ENCODE data around the gene UMODL1. TPM values are rescaled to one million over a fixed set of nuclear protein-coding genes. Genes with fewer than 3 reads are reported as not detected.

UMODL1 gene
- total RNA-seq, 1 experiment from 2014 or later: not detected

- TF ChIP-seq CTCF (IDR thresholded peaks at IDR 0.05; ENCODE audit: unreplicated experiment): no peak
- CTCF ChIA-PET: interaction anchor here (0.6 to 1.5 kb wide), 3 partner anchors 13 to 473 kb away, joined by 4 read pairs; no protein-coding TSS in a partner anchor
- Mint-ChIP-seq H3K27ac (ENCODE audit: unreplicated experiment) (no peak overlapping the region), H3K4me3 (ENCODE audit: low read depth, unreplicated experiment) (no peak overlapping the region), H3K36me3 (ENCODE audit: insufficient read depth, unreplicated experiment) (no peaks in the 10 kb centered on the region), H3K27me3 (ENCODE audit: unreplicated experiment) (peaks cover 15% of the 10 kb centered on the region), H3K9me3 (ENCODE audit: low read depth, unreplicated experiment) (no peaks in the 10 kb centered on the region), H3K4me1 (ENCODE audit: low read depth, unreplicated experiment) (no peaks in the 10 kb centered on the region)
- BruUV-seq (replicated peaks): no TSS peak
- intact Hi-C loops (cut with micrococcal nuclease; ENCODE audit: unreplicated experiment): no loop called here
- no peak for DNase-seq
These were observed 14.3 kb downstream of the UMODL1 start for GRCh38 chr21:42085246-42086077.

GRCh38 chr21:42086969-42087368 lies 15.9 kb downstream of the UMODL1 start:
- H3K27me3 Mint-ChIP-seq (ENCODE audit: unreplicated experiment): peaks cover 30% of the 10 kb centered on the region

GRCh38 chr21:42088148-42088547 lies 17.0 kb downstream of the UMODL1 start:
- Mint-ChIP-seq H3K36me3 (ENCODE audit: insufficient read depth, unreplicated experiment) (no peaks in the 10 kb centered on the region), H3K4me3 (ENCODE audit: low read depth, unreplicated experiment) (no peak overlapping the region), H3K9me3 (ENCODE audit: low read depth, unreplicated experiment) (no peaks in the 10 kb centered on the region), H3K27ac (ENCODE audit: unreplicated experiment) (no peak overlapping the region), H3K4me1 (ENCODE audit: low read depth, unreplicated experiment) (no peaks in the 10 kb centered on the region), H3K27me3 (ENCODE audit: unreplicated experiment) (peaks cover 24% of the 10 kb centered on the region)
- no peak for TF ChIP-seq CTCF (IDR thresholded peaks at IDR 0.05; ENCODE audit: unreplicated experiment)
- no peak for DNase-seq
- CTCF ChIA-PET: no interaction called here
- intact Hi-C loops (cut with micrococcal nuclease; ENCODE audit: unreplicated experiment): no loop called here
- BruUV-seq (replicated peaks): no TSS peak

More at GRCh38 chr21:42086969-42087368, 15.9 kb downstream of the UMODL1 start:
- no peak for TF ChIP-seq CTCF (IDR thresholded peaks at IDR 0.05; ENCODE audit: unreplicated experiment)
- intact Hi-C loops (cut with micrococcal nuclease; ENCODE audit: unreplicated experiment): no loop called here
- no peaks in the 10 kb centered on the region for H3K9me3 Mint-ChIP-seq (ENCODE audit: low read depth, unreplicated experiment)
- H3K4me1 Mint-ChIP-seq (ENCODE audit: low read depth, unreplicated experiment): no peaks in the 10 kb centered on the region
- no peak for DNase-seq
- H3K4me3 Mint-ChIP-seq (ENCODE audit: low read depth, unreplicated experiment): no peak overlapping the region
- H3K27ac Mint-ChIP-seq (ENCODE audit: unreplicated experiment): no peak overlapping the region
- CTCF ChIA-PET: interaction anchor here (0.6 to 1.5 kb wide), 4 partner anchors 11 to 667 kb away, joined by 4 to 5 read pairs (median 4); no protein-coding TSS in a partner anchor
- H3K36me3 Mint-ChIP-seq (ENCODE audit: insufficient read depth, unreplicated experiment): no peaks in the 10 kb centered on the region
- no TSS peak for BruUV-seq (replicated peaks)

- Mint-ChIP-seq H3K27me3 (ENCODE audit: unreplicated experiment) (peaks cover 20% of the 10 kb centered on the region), H3K36me3 (ENCODE audit: insufficient read depth, unreplicated experiment) (no peaks in the 10 kb centered on the region), H3K27ac (ENCODE audit: unreplicated experiment) (no peak overlapping the region), H3K4me3 (ENCODE audit: low read depth, unreplicated experiment) (no peak overlapping the region), H3K4me1 (ENCODE audit: low read depth, unreplicated experiment) (no peaks in the 10 kb centered on the region), H3K9me3 (ENCODE audit: low read depth, unreplicated experiment) (no peaks in the 10 kb centered on the region)
- BruUV-seq (replicated peaks): no TSS peak
- no peak for DNase-seq
- intact Hi-C loops (cut with micrococcal nuclease; ENCODE audit: unreplicated experiment): no loop called here
- CTCF ChIA-PET: no interaction called here
- no peak for TF ChIP-seq CTCF (IDR thresholded peaks at IDR 0.05; ENCODE audit: unreplicated experiment)
These were observed 17.5 kb downstream of the UMODL1 start for GRCh38 chr21:42088658-42089057.
